Mesendoderm (in vitro differentiated cells): ENCODE measurements around the gene RCAN3.

Experiments used
- DNase-seq: peaks from one replicate; pipeline ENCODE4 v3.0.0; 2013
- H2AK5ac ChIP-seq: 2 replicates; pipeline ENCODE4 v1.6.1; 2013; ENCODE audit warnings: low read length, inconsistent platforms
- H2BK120ac ChIP-seq: 2 replicates; pipeline ENCODE4 v1.6.1; 2013; ENCODE audit warnings: low read depth, mild to moderate bottlenecking, low read length, moderate library complexity, mixed read lengths
- H2BK15ac ChIP-seq: replicated peaks from 2 replicates; pipeline ENCODE4 v1.6.1; 2013; ENCODE audit warnings: low read depth, mild to moderate bottlenecking, moderate library complexity
- H2BK5ac ChIP-seq: 2 replicates; pipeline ENCODE4 v1.6.1; 2013; ENCODE audit warnings: low read length, inconsistent platforms
- H3K18ac ChIP-seq: 2 replicates; pipeline ENCODE4 v1.6.1; 2013; ENCODE audit warnings: mild to moderate bottlenecking, low read length, mixed read lengths
- H3K23ac ChIP-seq: one replicate; pipeline ENCODE4 v1.6.1; 2013; ENCODE audit warnings: low read length
- H3K27ac ChIP-seq: 2 replicates; pipeline ENCODE4 v1.5.1; 2013; ENCODE audit warnings: low read depth, mild to moderate bottlenecking, inconsistent platforms, low read length, moderate library complexity
- H3K27me3 ChIP-seq: 2 replicates; pipeline ENCODE4 v1.6.1; 2013; ENCODE audit warnings: low read length, control low read depth, mild to moderate bottlenecking, inconsistent platforms; ENCODE audit not compliant: insufficient read depth, poor library complexity
- H3K36me3 ChIP-seq: 2 replicates; pipeline ENCODE4 v1.6.1; 2013; ENCODE audit warnings: low read length, inconsistent platforms; ENCODE audit not compliant: control insufficient read depth, insufficient read depth
- H3K4ac ChIP-seq: one replicate; pipeline ENCODE4 v1.6.1; 2013; ENCODE audit warnings: low read depth, mild to moderate bottlenecking, low read length, moderate library complexity
- H3K4me1 ChIP-seq: 2 replicates; pipeline ENCODE4 v1.6.1; 2013; ENCODE audit warnings: low read depth, low read length, inconsistent platforms; ENCODE audit not compliant: control insufficient read depth
- H3K4me2 ChIP-seq: 2 replicates; pipeline ENCODE4 v1.6.1; 2013; ENCODE audit warnings: low read length
- H3K4me3 ChIP-seq: 2 replicates; pipeline ENCODE4 v1.5.1; 2013; ENCODE audit warnings: mild to moderate bottlenecking, low read length
- H3K56ac ChIP-seq: one replicate; pipeline ENCODE4 v1.6.1; 2013; ENCODE audit warnings: low read length
- H3K79me1 ChIP-seq: 2 replicates; pipeline ENCODE4 v1.6.1; 2013; ENCODE audit warnings: low read length, inconsistent platforms
- H3K79me2 ChIP-seq: 2 replicates; pipeline ENCODE4 v1.6.1; 2013; ENCODE audit warnings: mild to moderate bottlenecking, low read length; ENCODE audit not compliant: control insufficient read depth, insufficient read depth
- H3K9ac ChIP-seq: 2 replicates; pipeline ENCODE4 v1.6.1; 2013; ENCODE audit warnings: low read length, inconsistent platforms
- H4K5ac ChIP-seq: one replicate; pipeline ENCODE4 v1.6.1; 2013; ENCODE audit warnings: low read length
- H4K8ac ChIP-seq: one replicate; pipeline ENCODE4 v1.6.1; 2013; ENCODE audit warnings: low read depth, mild to moderate bottlenecking, control low read depth, low read length, moderate library complexity
- WGBS: extraction: QIAGEN DNeasy Blood & Tissue Kit; methylation state at CpG from one replicate; pipeline ENCODE4 v1.1.7; 2013; ENCODE audit warnings: low lambda C conversion rate, missing lambda C conversion rate; ENCODE audit not compliant: insufficient coverage; ENCODE audit errors: extremely low coverage; 5-methylcytosine and 5-hydroxymethylcytosine counted together

Gene RCAN3

GRCh38 chr1:24558455-24558854 lies 55.8 kb downstream of the RCAN3 start:
- no peak overlapping the region for H3K18ac ChIP-seq
- H2BK5ac ChIP-seq, result no peak overlapping the region
- no peak overlapping the region for H4K5ac ChIP-seq
- no peak overlapping the region for H3K4me3 ChIP-seq
- DNase-seq, result no peak
- H2BK15ac ChIP-seq, result no peak overlapping the region
- no peak overlapping the region for H3K9ac ChIP-seq
- H3K79me1 ChIP-seq, result no peaks in the 10 kb centered on the region
- no peaks in the 10 kb centered on the region for H3K79me2 ChIP-seq
- no peak overlapping the region for H2BK120ac ChIP-seq
- H3K23ac ChIP-seq, result no peak overlapping the region
- H3K4me2 ChIP-seq, result no peak overlapping the region
- H3K36me3 ChIP-seq, result no peaks in the 10 kb centered on the region
- no peak overlapping the region for H3K56ac ChIP-seq
- H3K4ac ChIP-seq, result no peak overlapping the region
- H3K27ac ChIP-seq, result no peak overlapping the region
- H2AK5ac ChIP-seq, result no peak overlapping the region
- H4K8ac ChIP-seq, result no peak overlapping the region
- no peaks in the 10 kb centered on the region for H3K4me1 ChIP-seq
- H3K27me3 ChIP-seq, result peaks cover 2% of the 10 kb centered on the region
- no CpG with 5 or more reads among the region's 7 CpGs for WGBS

- Histone ChIP-seq H3K56ac (no peak overlapping the region), H3K4ac (no peak overlapping the region), H3K79me2 (no peaks in the 10 kb centered on the region), H3K4me2 (no peak overlapping the region), H4K8ac (no peak overlapping the region), H4K5ac (no peak overlapping the region), H3K36me3 (no peaks in the 10 kb centered on the region), H3K27me3 (peaks cover 2% of the 10 kb centered on the region), H3K18ac (no peak overlapping the region), H3K27ac (no peak overlapping the region), H2AK5ac (no peak overlapping the region), H3K4me3 (no peak overlapping the region), H3K9ac (no peak overlapping the region), H2BK120ac (no peak overlapping the region), H3K23ac (no peak overlapping the region), H2BK5ac (no peak overlapping the region), H2BK15ac (no peak overlapping the region), H3K4me1 (no peaks in the 10 kb centered on the region), H3K79me1 (no peaks in the 10 kb centered on the region)
- no peak for DNase-seq
- WGBS, result no CpG with 5 or more reads among the region's 12 CpGs
Measured at GRCh38 chr1:24558902-24559791, 56.5 kb downstream of the RCAN3 start.

- Histone ChIP-seq H3K4ac (no peak overlapping the region), H2BK15ac (no peak overlapping the region), H3K79me1 (no peaks in the 10 kb centered on the region), H4K5ac (no peak overlapping the region), H3K4me1 (no peaks in the 10 kb centered on the region), H2BK5ac (no peak overlapping the region), H2AK5ac (no peak overlapping the region), H2BK120ac (no peak overlapping the region), H3K27ac (no peak overlapping the region), H3K18ac (no peak overlapping the region), H3K56ac (no peak overlapping the region), H3K79me2 (no peaks in the 10 kb centered on the region), H3K27me3 (peaks cover under 1% of the 10 kb centered on the region), H3K4me2 (no peak overlapping the region), H4K8ac (no peak overlapping the region), H3K4me3 (no peak overlapping the region), H3K23ac (no peak overlapping the region), H3K9ac (no peak overlapping the region), H3K36me3 (no peaks in the 10 kb centered on the region)
- WGBS, result no CpG with 5 or more reads among the region's 6 CpGs
- no peak for DNase-seq
Measured at GRCh38 chr1:24560361-24560760, 57.7 kb downstream of the RCAN3 start.

- no peaks in the 10 kb centered on the region for H3K79me1 ChIP-seq
- H3K27ac ChIP-seq, result no peak overlapping the region
- H3K4me2 ChIP-seq, result no peak overlapping the region
- DNase-seq, result no peak
- no peak overlapping the region for H3K23ac ChIP-seq
- no peaks in the 10 kb centered on the region for H3K36me3 ChIP-seq
- no peaks in the 10 kb centered on the region for H3K79me2 ChIP-seq
- no peak overlapping the region for H4K5ac ChIP-seq
- H2BK5ac ChIP-seq, result no peak overlapping the region
- no peaks in the 10 kb centered on the region for H3K27me3 ChIP-seq
- no peak overlapping the region for H3K18ac ChIP-seq
- H3K56ac ChIP-seq, result no peak overlapping the region
- no peak overlapping the region for H2BK120ac ChIP-seq
- no peak overlapping the region for H3K9ac ChIP-seq
- H3K4ac ChIP-seq, result no peak overlapping the region
- H2BK15ac ChIP-seq, result no peak overlapping the region
- peaks cover 7% of the 10 kb centered on the region for H3K4me1 ChIP-seq
- H3K4me3 ChIP-seq, result no peak overlapping the region
- H4K8ac ChIP-seq, result no peak overlapping the region
- no peak overlapping the region for H2AK5ac ChIP-seq
Measured at GRCh38 chr1:24562625-24563024, 60.0 kb downstream of the RCAN3 start.

GRCh38 chr1:24564695-24565094 lies 62.1 kb downstream of the RCAN3 start:
- no peak overlapping the region for H4K5ac ChIP-seq

More at GRCh38 chr1:24564695-24565094, 62.1 kb downstream of the RCAN3 start:
- Histone ChIP-seq H2BK120ac (no peak overlapping the region), H3K79me1 (no peaks in the 10 kb centered on the region), H3K23ac (no peak overlapping the region), H3K18ac (no peak overlapping the region), H3K56ac (no peak overlapping the region), H2AK5ac (no peak overlapping the region), H3K36me3 (no peaks in the 10 kb centered on the region), H3K4me3 (no peak overlapping the region), H3K4me2 (no peak overlapping the region), H2BK5ac (no peak overlapping the region), H3K27me3 (no peaks in the 10 kb centered on the region), H2BK15ac (no peak overlapping the region), H3K9ac (no peak overlapping the region), H3K79me2 (no peaks in the 10 kb centered on the region), H4K8ac (no peak overlapping the region), H3K27ac (no peak overlapping the region), H3K4me1 (peaks cover 7% of the 10 kb centered on the region), H3K4ac (no peak overlapping the region)
- DNase-seq, result no peak
- WGBS, result no CpG with 5 or more reads among the region's 2 CpGs
